GM06990 (cell line): Measurements from ENCODE around the gene CELSR1.

Experiments used
- DNase-seq: peaks from one replicate; pipeline ENCODE4 v3.0.0-alpha.2; 2011; ENCODE audit not compliant: insufficient read length; ENCODE audit errors: extremely low read depth
- H3K27me3 ChIP-seq: replicated peaks from 2 replicates; pipeline ENCODE4 v1.6.0; 2011; ENCODE audit warnings: low read length; ENCODE audit not compliant: control insufficient read depth, insufficient read depth
- H3K36me3 ChIP-seq: 2 replicates; pipeline ENCODE4 v1.5.1; 2011; ENCODE audit warnings: low read length; ENCODE audit not compliant: control insufficient read depth, insufficient read depth
- H3K4me3 ChIP-seq: replicated peaks from 2 replicates; pipeline ENCODE4 v1.5.1; 2011; ENCODE audit warnings: low read depth, mild to moderate bottlenecking, control low read depth, low read length
- TF ChIP-seq, protein P1 (sequence below): IDR thresholded peaks from 2 replicates; pipeline ENCODE4 v1.5.1; 2011; ENCODE audit warnings: low read length, control low read depth, mild to moderate bottlenecking, inconsistent platforms; ENCODE audit not compliant: insufficient read depth, poor library complexity, severe bottlenecking

The CELSR1 gene

DNA sequence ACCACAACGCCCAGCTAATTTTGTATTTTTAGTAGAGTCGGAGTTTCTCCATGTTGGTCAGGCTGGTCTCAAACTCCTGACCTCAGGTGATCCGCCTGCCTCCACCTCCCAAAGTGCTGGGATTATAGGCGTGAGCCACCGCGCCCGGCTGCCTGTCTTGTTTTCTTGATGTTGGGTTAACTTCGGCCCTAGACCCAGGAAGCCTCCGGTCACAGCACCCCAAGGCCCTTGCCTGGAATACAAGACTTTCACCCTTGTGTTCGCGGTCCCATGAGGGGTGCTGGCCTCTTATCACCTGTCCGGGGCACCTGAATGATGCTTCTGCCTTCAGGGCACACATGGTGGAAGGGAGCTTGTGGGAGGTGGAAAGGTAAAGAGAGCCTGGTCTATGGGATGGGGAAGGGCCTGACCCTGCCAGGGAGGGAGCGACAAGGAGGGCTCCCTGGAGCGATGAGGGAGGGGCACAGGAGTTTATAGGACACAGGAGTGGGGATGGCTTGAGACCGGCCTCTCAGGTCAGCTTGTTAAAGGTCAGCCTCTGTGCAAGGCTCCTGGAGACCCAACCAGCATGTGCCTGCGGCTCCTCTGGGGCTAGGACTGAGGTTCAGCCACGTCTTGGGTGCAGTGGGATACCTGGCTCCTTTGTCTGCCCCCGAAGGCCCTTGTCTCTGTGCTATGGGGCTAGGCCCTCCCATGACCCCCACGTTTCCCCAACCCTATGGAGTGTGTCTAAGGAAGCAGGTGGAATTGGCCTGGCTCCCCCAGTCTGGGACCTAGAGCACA, 48.1 kb upstream of the CELSR1 start:
- Histone ChIP-seq H3K4me3 (no peak overlapping the region), H3K27me3 (no peaks in the 10 kb centered on the region), H3K36me3 (no peaks in the 10 kb centered on the region)
- TF ChIP-seq, protein P1, sequence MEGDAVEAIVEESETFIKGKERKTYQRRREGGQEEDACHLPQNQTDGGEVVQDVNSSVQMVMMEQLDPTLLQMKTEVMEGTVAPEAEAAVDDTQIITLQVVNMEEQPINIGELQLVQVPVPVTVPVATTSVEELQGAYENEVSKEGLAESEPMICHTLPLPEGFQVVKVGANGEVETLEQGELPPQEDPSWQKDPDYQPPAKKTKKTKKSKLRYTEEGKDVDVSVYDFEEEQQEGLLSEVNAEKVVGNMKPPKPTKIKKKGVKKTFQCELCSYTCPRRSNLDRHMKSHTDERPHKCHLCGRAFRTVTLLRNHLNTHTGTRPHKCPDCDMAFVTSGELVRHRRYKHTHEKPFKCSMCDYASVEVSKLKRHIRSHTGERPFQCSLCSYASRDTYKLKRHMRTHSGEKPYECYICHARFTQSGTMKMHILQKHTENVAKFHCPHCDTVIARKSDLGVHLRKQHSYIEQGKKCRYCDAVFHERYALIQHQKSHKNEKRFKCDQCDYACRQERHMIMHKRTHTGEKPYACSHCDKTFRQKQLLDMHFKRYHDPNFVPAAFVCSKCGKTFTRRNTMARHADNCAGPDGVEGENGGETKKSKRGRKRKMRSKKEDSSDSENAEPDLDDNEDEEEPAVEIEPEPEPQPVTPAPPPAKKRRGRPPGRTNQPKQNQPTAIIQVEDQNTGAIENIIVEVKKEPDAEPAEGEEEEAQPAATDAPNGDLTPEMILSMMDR, result no peak
- no peak for DNase-seq

DNA sequence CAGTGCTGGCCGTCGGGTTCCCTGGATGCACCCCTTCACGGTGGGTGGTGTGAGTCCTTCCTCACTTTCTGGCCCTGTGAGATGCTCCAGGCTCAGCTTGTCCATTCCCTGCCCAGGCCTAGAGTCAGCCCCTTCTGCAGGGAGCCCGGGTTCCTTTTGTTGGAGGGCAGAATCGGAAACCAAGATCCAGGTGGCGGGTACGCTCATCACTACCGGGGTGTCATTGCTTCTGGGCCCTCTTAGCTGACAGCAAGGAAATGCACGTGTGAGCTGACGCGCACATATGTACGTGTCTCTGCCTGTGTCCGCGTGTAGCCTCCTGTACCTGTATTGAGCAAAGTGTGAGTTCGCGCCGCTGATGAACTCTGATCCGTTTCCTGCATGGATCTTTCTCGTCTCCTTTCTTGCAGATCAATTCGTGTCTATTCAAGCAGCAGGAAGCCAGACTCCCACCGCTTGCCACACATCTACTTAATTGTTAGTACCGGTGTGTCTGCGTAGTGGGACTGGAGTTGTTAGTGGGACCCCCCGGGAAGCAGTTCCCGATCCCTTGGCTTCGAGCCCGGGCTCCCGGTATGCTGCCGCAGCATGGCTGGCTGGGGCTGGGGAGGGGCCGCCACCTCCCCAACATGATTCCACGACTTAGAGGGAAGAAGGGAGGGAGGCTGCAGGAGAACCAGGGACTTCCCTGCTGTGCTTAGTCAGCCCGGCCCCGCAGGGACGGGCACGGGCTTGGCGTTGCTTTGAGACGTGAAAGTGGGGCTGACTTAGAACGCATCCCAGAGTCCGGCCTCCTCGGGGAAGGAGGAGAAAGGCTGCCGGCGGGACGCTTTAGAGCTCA, 46.9 kb upstream of the CELSR1 start:
- H3K4me3 ChIP-seq, result no peak overlapping the region
- TF ChIP-seq, protein P1, result no peak
- no peaks in the 10 kb centered on the region for H3K27me3 ChIP-seq
- no peaks in the 10 kb centered on the region for H3K36me3 ChIP-seq
- no peak for DNase-seq

DNA sequence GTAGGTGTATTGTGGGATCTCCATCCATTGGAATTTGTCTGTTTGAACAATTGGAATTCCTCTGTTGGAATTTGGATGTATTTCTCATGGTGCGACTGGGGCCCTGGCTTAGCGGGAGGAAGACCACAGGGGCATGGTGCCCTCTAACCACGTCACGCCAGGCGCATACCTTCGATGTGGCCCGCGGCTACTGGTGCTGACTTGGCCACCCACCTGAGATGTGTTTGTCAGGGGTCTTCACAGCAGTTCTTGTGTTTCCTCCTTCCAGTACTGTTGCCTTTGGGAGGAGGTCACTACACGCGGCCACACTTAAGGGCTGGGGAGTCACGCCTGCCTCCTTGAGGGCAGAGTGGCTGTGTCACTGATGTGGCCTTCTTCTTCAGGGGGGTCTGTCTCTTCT, 46.2 kb upstream of the CELSR1 start:
- no peak for DNase-seq
- Histone ChIP-seq H3K36me3 (no peaks in the 10 kb centered on the region), H3K27me3 (no peaks in the 10 kb centered on the region), H3K4me3 (no peak overlapping the region)
- TF ChIP-seq, protein P1, result no peak

DNA sequence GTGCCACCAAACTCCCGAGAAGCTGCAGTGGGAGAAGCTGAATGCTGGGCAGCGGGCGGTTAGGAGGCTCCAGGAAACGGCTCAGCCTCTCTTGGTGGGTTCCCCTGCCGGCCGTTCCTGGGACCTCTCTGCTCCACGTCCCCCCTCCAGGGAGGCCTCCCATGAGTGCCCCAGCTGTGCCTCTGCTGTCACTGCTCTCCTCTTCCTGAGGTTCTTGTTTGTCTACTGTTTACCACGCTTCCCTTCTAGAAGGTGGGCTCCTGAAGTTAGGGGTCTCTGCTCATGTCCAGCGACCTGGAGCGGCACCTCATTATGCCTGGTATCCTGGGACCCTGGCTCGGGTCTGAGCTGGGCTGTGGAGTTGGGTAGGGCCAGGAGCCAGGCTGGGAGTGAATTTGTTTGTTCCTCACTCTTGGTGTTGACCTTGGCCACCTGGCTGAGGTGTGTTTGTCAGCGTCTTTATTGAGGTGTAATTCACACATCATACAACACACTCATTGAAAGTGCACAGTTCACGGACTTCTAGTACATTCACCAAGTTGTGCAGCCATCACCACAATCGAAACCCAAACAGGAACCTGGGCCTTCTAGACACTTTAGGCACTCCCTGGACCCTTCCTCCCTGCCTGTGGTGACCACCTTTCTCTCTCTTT, 45.0 kb upstream of the CELSR1 start:
- no peak overlapping the region for H3K4me3 ChIP-seq
- H3K36me3 ChIP-seq, result no peaks in the 10 kb centered on the region
- no peak for DNase-seq
- no peaks in the 10 kb centered on the region for H3K27me3 ChIP-seq
- TF ChIP-seq, protein P1, result no peak

DNA sequence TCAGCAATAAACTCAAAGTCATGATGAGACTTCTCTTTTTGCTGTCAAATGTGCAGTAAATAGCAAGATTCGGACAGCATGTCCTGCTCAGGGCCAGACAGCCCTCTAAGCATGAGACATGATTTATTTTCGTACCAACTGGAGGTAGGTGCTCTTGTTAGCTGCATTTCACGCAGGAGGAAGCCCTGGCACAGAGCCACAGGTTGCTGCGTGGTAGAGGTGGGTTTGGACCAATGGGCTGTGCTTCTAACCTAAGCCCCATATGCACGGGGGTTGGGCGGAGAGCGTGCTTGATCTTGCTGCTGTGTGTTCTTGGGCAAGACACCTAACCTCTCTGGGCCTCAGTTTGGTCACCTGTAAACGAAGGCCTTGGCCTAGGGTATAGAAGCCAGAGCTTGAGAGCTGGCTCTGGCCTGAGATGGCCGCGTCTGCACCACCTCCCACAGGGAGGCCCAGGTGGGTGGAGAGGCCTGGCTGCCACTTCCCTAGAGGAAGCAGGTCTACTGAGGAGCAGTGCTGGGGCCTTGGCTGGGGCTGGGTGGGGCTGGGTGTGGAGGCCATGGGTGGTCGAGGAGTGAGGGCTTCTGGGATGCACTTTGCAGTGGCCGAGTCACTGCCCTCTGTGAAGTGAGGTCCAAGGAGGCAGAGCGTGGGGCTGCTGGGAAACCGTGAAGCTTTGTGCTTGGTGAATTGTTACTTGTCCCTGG, 44.3 kb upstream of the CELSR1 start:
- TF ChIP-seq, protein P1, result no peak
- Histone ChIP-seq H3K4me3 (no peak overlapping the region), H3K27me3 (no peaks in the 10 kb centered on the region), H3K36me3 (no peaks in the 10 kb centered on the region)
- no peak for DNase-seq
